PC-3 (cell line): Measurements from ENCODE around the gene PARP3. TPM values are rescaled to one million over a fixed set of nuclear protein-coding genes. Genes with fewer than 3 reads are reported as not detected.

Experiments used
- ATAC-seq: fragments of 200-7000 bp; cut with Tn5 transposase; 2 replicates; pipeline ENCODE4 v1.9.1; 2020; ENCODE audit warnings: mild to moderate bottlenecking, moderate library complexity
- BruUV-seq: library from RNA; stranded (reverse); fragments of 400-500 nt; replicated peaks from 2 replicates; lab custom pipeline; 2021; lab: Mats Ljungman, UMichigan
- CTCF ChIA-PET: fragments of 300-600 bp; sonication (Branson Sonifier 250); formaldehyde crosslinking; loops from one replicate; lab custom pipeline; 2022; ENCODE audit warnings: antibody characterized with exemption; lab: Charles Lee
- POLR2A ChIA-PET: fragments of 300-600 bp; sonication (Branson Sonifier 250); formaldehyde crosslinking; loops from one replicate; lab custom pipeline; 2022; ENCODE audit warnings: antibody characterized with exemption; ENCODE audit not compliant: unreplicated experiment; lab: Charles Lee
- DNase-seq: peaks from one replicate; pipeline ENCODE4 v3.0.0-alpha.2; 2015
- H2AFZ ChIP-seq: fragments of 300-600 bp; sonication (generic); 2 replicates; pipeline ENCODE4 v1.6.0; 2016; ENCODE audit warnings: antibody characterized with exemption, low read length
- H3F3A ChIP-seq: fragments of 300-600 bp; sonication (generic); one replicate; pipeline ENCODE4 v1.6.0; 2017; ENCODE audit warnings: antibody characterized with exemption, low read length, control low read depth, mild to moderate bottlenecking; ENCODE audit not compliant: unreplicated experiment
- H3K27ac ChIP-seq: fragments of 300-600 bp; sonication (generic); 2 replicates; pipeline ENCODE4 v1.5.1; 2016; ENCODE audit warnings: mild to moderate bottlenecking, low read length
- H3K27me3 ChIP-seq: fragments of 300-600 bp; sonication (generic); 2 replicates; pipeline ENCODE4 v1.6.1; 2016; ENCODE audit warnings: low read length, mixed read lengths
- H3K36me3 ChIP-seq: fragments of 300-600 bp; sonication (generic); 2 replicates; pipeline ENCODE4 v1.6.1; 2016; ENCODE audit warnings: low read depth, mixed run types, low read length, mixed read lengths
- H3K4me1 ChIP-seq: fragments of 300-600 bp; sonication (generic); 2 replicates; pipeline ENCODE4 v1.5.1; 2016; ENCODE audit warnings: low read length; ENCODE audit not compliant: insufficient read depth
- H3K4me2 ChIP-seq: fragments of 300-600 bp; sonication (generic); 2 replicates; pipeline ENCODE4 v1.6.0; 2016; ENCODE audit warnings: low read length
- H3K4me3 ChIP-seq: fragments of 300-600 bp; sonication (generic); 2 replicates; pipeline ENCODE4 v1.5.1; 2016; ENCODE audit warnings: mild to moderate bottlenecking, low read length, mixed read lengths
- H3K79me2 ChIP-seq: fragments of 300-600 bp; sonication (generic); 2 replicates; pipeline ENCODE4 v1.6.1; 2017; ENCODE audit warnings: low read length, mixed read lengths
- H3K9ac ChIP-seq: fragments of 300-600 bp; sonication (generic); 2 replicates; pipeline ENCODE4 v1.6.0; 2016; ENCODE audit warnings: mild to moderate bottlenecking, low read length
- H3K9me2 ChIP-seq: fragments of 300-600 bp; sonication (generic); replicated peaks from 2 replicates; pipeline ENCODE4 v1.6.1; 2016; ENCODE audit warnings: mixed run types, low read length, mixed read lengths
- H3K9me3 ChIP-seq: fragments of 300-600 bp; sonication (generic); 2 replicates; pipeline ENCODE4 v1.6.1; 2016; ENCODE audit warnings: low read length, mixed read lengths
- H4K20me1 ChIP-seq: fragments of 300-600 bp; sonication (generic); 2 replicates; pipeline ENCODE4 v1.6.1; 2016; ENCODE audit warnings: low read length, mixed read lengths
- EZH2 ChIP-seq: fragments of 300-600 bp; sonication (generic); IDR thresholded peaks from one replicate; pipeline ENCODE4 v1.6.1; 2017; ENCODE audit warnings: antibody characterized with exemption, mild to moderate bottlenecking, low read length; ENCODE audit not compliant: unreplicated experiment
- EZH2phosphoT487 ChIP-seq: fragments of 300-600 bp; sonication (generic); IDR thresholded peaks from 2 replicates; pipeline ENCODE4 v1.6.1; 2018; ENCODE audit warnings: mild to moderate bottlenecking, antibody characterized with exemption, low read length, borderline replicate concordance
- intact Hi-C: fragments of 100-400 bp; cut with micrococcal nuclease; formaldehyde crosslinking; loops from 2 replicates; pipeline ENCODE4 v1.9.0; 2023
- total RNA-seq: library from RNA; depleted of rRNA; stranded (reverse); fragments of >200 nt; gene quantifications from 2 replicates; pipeline ENCODE4 v1.2.3, GENCODE V29; 2014
- TF ChIP-seq, protein P1 (sequence below): fragments of 300-600 bp; sonication (generic); conservative IDR thresholded peaks from 2 replicates; pipeline ENCODE4 v1.5.1; 2017; ENCODE audit warnings: antibody characterized with exemption, low read depth, mild to moderate bottlenecking, low read length

PARP3 gene
- total RNA-seq, 1 experiment from 2014 or later: 19.3 TPM

DNA sequence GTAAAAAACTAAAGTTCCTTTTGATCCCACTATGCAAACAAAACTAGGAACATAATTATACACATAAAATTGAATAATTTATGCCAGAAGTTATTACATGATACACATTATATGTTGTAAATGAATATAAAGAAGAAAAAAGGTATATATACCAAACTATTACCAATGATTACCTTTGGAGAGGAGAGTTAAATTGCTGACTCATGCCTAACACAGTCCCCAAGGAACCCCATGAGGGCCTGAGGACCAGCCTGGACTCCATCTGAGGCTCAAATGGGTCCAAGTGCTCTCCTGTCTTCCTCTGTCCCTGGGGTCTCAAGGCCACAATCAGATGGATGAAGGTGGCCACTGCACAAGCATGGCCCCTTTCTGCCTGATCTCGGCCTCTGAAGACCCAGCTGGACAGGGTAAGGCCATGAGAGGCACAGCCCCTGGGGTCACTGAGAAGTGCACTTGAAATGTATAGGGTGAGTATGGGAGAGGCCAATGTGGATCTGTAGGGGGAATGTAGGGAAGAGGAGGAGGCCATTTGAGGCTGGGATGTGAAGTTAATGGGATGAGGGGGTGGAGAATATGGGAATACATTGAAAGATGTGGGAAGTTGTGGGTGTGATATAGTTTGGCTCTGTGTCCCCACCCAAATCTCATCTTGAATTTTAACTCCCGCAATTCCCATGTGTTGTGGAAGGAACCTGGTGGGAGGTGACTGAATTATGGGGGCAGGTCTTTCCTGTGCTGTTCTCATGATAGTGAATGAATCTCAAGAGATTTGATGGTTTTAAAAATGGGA lies 37.9 kb upstream of the PARP3 start:
- H3K9me2 ChIP-seq: no peaks in the 10 kb centered on the region
- H3K36me3 ChIP-seq: 0 out of 2 replicates have a peak, but pooled peaks cover 2% of the 10 kb centered on the region
- no peak overlapping the region for H3K4me2 ChIP-seq
- H3K9me3 ChIP-seq: peaks cover 7% of the 10 kb centered on the region; the same call in 1 of the 2 replicates
- no peaks in the 10 kb centered on the region for H3K79me2 ChIP-seq
- BruUV-seq: no TSS peak
- H2AFZ ChIP-seq: no peak overlapping the region
- no peaks in the 10 kb centered on the region for H4K20me1 ChIP-seq
- H3F3A ChIP-seq: no peaks in the 10 kb centered on the region
- H3K27me3 ChIP-seq: no peaks in the 10 kb centered on the region
- ATAC-seq: no peak
- DNase-seq: no peak
- no peak overlapping the region for H3K4me3 ChIP-seq
- H3K4me1 ChIP-seq: peaks cover 19% of the 10 kb centered on the region
- intact Hi-C loops: no loop called here
- CTCF ChIA-PET: no interaction called here
- POLR2A ChIA-PET: no interaction called here
- TF ChIP-seq, protein P1, sequence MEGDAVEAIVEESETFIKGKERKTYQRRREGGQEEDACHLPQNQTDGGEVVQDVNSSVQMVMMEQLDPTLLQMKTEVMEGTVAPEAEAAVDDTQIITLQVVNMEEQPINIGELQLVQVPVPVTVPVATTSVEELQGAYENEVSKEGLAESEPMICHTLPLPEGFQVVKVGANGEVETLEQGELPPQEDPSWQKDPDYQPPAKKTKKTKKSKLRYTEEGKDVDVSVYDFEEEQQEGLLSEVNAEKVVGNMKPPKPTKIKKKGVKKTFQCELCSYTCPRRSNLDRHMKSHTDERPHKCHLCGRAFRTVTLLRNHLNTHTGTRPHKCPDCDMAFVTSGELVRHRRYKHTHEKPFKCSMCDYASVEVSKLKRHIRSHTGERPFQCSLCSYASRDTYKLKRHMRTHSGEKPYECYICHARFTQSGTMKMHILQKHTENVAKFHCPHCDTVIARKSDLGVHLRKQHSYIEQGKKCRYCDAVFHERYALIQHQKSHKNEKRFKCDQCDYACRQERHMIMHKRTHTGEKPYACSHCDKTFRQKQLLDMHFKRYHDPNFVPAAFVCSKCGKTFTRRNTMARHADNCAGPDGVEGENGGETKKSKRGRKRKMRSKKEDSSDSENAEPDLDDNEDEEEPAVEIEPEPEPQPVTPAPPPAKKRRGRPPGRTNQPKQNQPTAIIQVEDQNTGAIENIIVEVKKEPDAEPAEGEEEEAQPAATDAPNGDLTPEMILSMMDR: no peak
- no peak for TF ChIP-seq EZH2phosphoT487
- TF ChIP-seq EZH2: no peak
- H3K27ac ChIP-seq: no peak overlapping the region
- H3K9ac ChIP-seq: no peak overlapping the region

DNA sequence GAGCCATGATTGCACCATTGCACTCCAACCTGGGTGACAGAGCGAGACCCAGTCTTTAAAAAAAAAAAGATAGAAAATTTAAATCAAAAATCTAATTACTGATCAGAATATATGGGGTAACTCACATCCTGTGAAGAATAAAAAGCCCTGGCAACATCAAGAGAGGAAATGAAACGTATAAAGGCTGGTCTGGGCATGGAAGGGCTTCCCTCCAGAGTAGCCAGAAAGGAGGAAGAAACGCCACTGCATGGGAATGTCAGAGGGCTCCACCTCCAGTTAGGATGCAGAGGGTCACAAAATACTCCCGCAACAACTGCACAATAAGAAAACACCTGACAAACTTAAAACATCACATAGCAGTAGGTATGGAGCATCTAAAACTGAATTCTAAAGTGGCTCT lies 34.1 kb upstream of the PARP3 start:
- Histone ChIP-seq H3K27me3 (no peaks in the 10 kb centered on the region), H3K9me3 (peaks cover 4% of the 10 kb centered on the region; the same call in 1 of the 2 replicates), H3K4me1 (peaks cover under 1% of the 10 kb centered on the region; the same call in 1 of the 2 replicates), H3K9ac (no peak overlapping the region), H4K20me1 (no peaks in the 10 kb centered on the region), H3K36me3 (no peaks in the 10 kb centered on the region), H3K79me2 (no peaks in the 10 kb centered on the region), H3K4me3 (no peak overlapping the region), H3K4me2 (no peak overlapping the region), H3F3A (peaks cover 1% of the 10 kb centered on the region), H2AFZ (no peak overlapping the region), H3K27ac (no peak overlapping the region), H3K9me2 (no peaks in the 10 kb centered on the region)
- TF ChIP-seq EZH2phosphoT487 (no peak), EZH2 (no peak)
- TF ChIP-seq, protein P1: no peak
- no peak for DNase-seq
- no peak for ATAC-seq
- intact Hi-C loops: no loop called here
- POLR2A ChIA-PET: no interaction called here
- no TSS peak for BruUV-seq
- CTCF ChIA-PET: no interaction called here

DNA sequence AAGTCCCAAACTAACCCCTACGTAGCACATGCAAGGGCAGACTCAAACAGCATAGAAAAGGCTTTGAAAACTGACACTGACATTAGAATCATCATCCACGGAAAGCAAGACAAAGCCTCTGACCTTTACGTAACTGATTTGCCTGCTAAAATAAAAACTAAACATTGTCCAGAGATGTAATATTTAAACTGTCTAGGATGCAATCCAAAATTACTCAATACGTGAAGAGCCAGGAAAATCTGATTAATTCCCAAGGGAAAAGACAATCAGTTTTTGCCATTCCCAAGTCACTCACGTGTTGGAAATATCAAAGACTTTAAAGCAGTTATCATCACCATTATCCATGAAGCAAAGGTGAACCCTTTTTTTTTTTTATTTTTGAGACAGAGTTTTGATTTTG lies 25.7 kb upstream of the PARP3 start:
- H3K4me1 ChIP-seq: no peaks in the 10 kb centered on the region
- ATAC-seq (no peak), DNase-seq (no peak)
- no peaks in the 10 kb centered on the region for H3K9me3 ChIP-seq
- H3K4me3 ChIP-seq: no peak overlapping the region
- intact Hi-C loops: no loop called here
- ChIA-PET CTCF (no interaction called here), POLR2A (no interaction called here)
- no peaks in the 10 kb centered on the region for H3K9me2 ChIP-seq
- no peaks in the 10 kb centered on the region for H4K20me1 ChIP-seq
- H3K36me3 ChIP-seq: no peaks in the 10 kb centered on the region
- BruUV-seq: no TSS peak
- H3K27me3 ChIP-seq: no peaks in the 10 kb centered on the region
- no peak overlapping the region for H3K4me2 ChIP-seq
- no peaks in the 10 kb centered on the region for H3K79me2 ChIP-seq
- H3K9ac ChIP-seq: no peak overlapping the region
- H3K27ac ChIP-seq: no peak overlapping the region
- H3F3A ChIP-seq: peaks cover 3% of the 10 kb centered on the region
- H2AFZ ChIP-seq: no peak overlapping the region
- TF ChIP-seq EZH2 (no peak), EZH2phosphoT487 (no peak)
- TF ChIP-seq, protein P1: no peak
